ENCODE data around the gene SRGAP1. TPM values are rescaled to one million over a fixed set of nuclear protein-coding genes. Genes with fewer than 3 reads are reported as not detected.

SRGAP1 gene
- total and polyA plus RNA-seq, 9 of the 15 experiments (the other 6 are each of a cell fraction or from before 2014, with no cell fraction given), result 0.01 to 0.13 (median 0.04) TPM; not detected in 3

DNA sequence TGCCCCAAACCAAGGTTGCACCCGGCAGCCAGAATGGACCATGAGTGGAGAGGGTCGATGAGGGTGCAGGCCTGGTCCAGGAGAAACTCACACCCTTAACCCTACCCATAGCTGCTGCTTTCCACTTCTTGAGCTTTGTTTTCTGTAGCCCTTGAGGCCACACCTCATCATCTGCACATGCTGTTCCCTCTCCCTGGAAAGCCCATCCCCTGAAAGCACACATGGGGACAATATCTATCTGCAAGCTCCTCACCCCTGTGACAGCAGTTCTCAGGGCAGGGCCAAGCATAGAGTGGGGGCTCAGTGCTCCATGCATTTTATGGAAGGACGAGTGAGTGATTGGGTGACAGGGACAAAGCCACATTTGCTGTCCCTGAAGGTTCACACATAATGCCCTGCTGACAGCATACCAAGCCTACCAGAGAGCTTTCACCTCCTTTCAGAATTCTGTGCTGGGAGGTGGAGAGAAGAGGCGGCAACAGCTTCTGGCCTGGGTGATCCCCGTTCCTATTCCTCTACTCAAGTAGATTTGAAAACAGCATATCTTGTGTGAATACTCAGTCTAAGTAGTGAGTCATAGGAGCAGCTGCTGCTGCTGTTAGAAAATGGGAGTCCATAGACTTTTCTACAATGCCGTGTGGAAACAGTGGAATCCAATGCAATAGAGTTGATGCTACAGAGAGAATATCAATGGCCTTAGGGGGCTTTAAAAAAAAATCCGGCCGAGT is 44.6 kb downstream of the SRGAP1 start:
- Histone ChIP-seq H3K9me1 (ENCODE audit: control insufficient read depth, insufficient read depth, low read length) (no peaks in the 10 kb centered on the region), H3K4me3 (no peak overlapping the region), H3K4me1 (replicated peaks in 1 of 2; ENCODE audit: control insufficient read depth in 2 of 2, insufficient read depth in 2 of 2, low read length in 2 of 2) (no peaks in the 10 kb centered on the region), H3K9ac (ENCODE audit: insufficient read depth in 1 of 2, low read depth in 2 of 2, low read length in 2 of 2) (no peak overlapping the region), H4K20me1 (replicated peaks; ENCODE audit: control insufficient read depth, insufficient read depth, low read length) (no peaks in the 10 kb centered on the region), H3K79me2 (ENCODE audit: control insufficient read depth, insufficient read depth, low read length) (no peaks in the 10 kb centered on the region), H3K36me3 (ENCODE audit: control insufficient read depth, insufficient read depth, low read length) (no peaks in the 10 kb centered on the region), H3K4me2 (ENCODE audit: insufficient read depth, low read length) (no peak overlapping the region), H3K27me3 (ENCODE audit: control insufficient read depth in 2 of 2, insufficient read depth in 2 of 2, low read length in 2 of 2) (peaks cover 0 to 31% of the 10 kb centered on the region in 2 experiments; a peak in 2 of 5 replicates), H2AFZ (ENCODE audit: low read depth, low read length) (no peak overlapping the region), H3K9me3 (replicated peaks; ENCODE audit: control insufficient read depth, insufficient read depth, low read depth, low read length) (no peaks in the 10 kb centered on the region), H3K27ac (ENCODE audit: extremely low read depth, low read depth, low read length) (no peak overlapping the region)
- DNase-seq (ENCODE audit: extremely low read depth in 1 of 4, low spot score in 3 of 4) (no peak), FAIRE-seq (no peak), ATAC-seq (no peak)
- BruUV-seq (replicated peaks), result no TSS peak
- intact Hi-C loops (cut with micrococcal nuclease), result no loop called here
- CTCF ChIA-PET (ENCODE audit: low intra/inter-chr PET ratio), result no interaction called here
- in situ Hi-C loops (cut with MboI), result no loop called here
- WGBS (ENCODE audit: insufficient coverage, low coverage, missing lambda C conversion rate), result under 1% methylated on average over 8 of the region's 8 CpGs
- POLR2A ChIA-PET, result interaction anchor here (0.6 to 2.7 kb wide), 2 partner anchors 9 to 15 kb away, joined by 3 to 6 read pairs; no protein-coding TSS in a partner anchor
- TF ChIP-seq POLR3A (IDR thresholded peaks at IDR 0.05; ENCODE audit: borderline replicate concordance, extremely low read depth, insufficient read depth, insufficient read length) (no peak), RBM34 (IDR thresholded peaks at IDR 0.05; ENCODE audit: borderline replicate concordance, insufficient read depth, low read length) (no peak), MAZ (CRISPR knock-in tag; conservative IDR thresholded peaks at IDR 0.05 in 1 of 2, IDR thresholded peaks at IDR 0.05 in 1 of 2) (no peak), NFE2L1 (tag; IDR thresholded peaks at IDR 0.05; ENCODE audit: borderline replicate concordance, low read depth) (no peak)

Data from K562 (cell line).